ENCODE results near the gene FPR2.
"Not testable (repeated sequence)": the region's sequence is repeated elsewhere in the genome, so short reads cannot be mapped to it uniquely, and the experiment has no call there.

Gene FPR2

GRCh38 chr19:51766461-51766860 is 5.5 kb downstream of the FPR2 start:
- DNase-seq (ENCODE audit: extremely low read depth, low read depth): no peak
- H3K4me3 ChIP-seq (replicated peaks; ENCODE audit: low read depth, low read length): no peak overlapping the region
- TF ChIP-seq CTCF (IDR thresholded peaks at IDR 0.05; ENCODE audit: low read depth, low read length, missing control alignments): no peak

GRCh38 chr19:51771376-51772130 is 10.6 kb downstream of the FPR2 start:
- no peak for DNase-seq (ENCODE audit: extremely low read depth, low read depth)
- no peak overlapping the region for H3K4me3 ChIP-seq (replicated peaks; ENCODE audit: low read depth, low read length)
- TF ChIP-seq CTCF (IDR thresholded peaks at IDR 0.05; ENCODE audit: low read depth, low read length, missing control alignments): no peak

GRCh38 chr19:51772977-51773376 is 12.0 kb downstream of the FPR2 start:
- no peak for DNase-seq (ENCODE audit: extremely low read depth, low read depth)
- no peak overlapping the region for H3K4me3 ChIP-seq (replicated peaks; ENCODE audit: low read depth, low read length)
- TF ChIP-seq CTCF (IDR thresholded peaks at IDR 0.05; ENCODE audit: low read depth, low read length, missing control alignments): no peak

- not testable (repeated sequence) for H3K4me3 ChIP-seq (replicated peaks; ENCODE audit: low read depth, low read length); DNase-seq (ENCODE audit: extremely low read depth, low read depth)
Measured at GRCh38 chr19:51776561-51776960, 15.6 kb downstream of the FPR2 start.

GRCh38 chr19:51777570-51778462 is 16.8 kb downstream of the FPR2 start:
- H3K4me3 ChIP-seq (replicated peaks; ENCODE audit: low read depth, low read length): no peak overlapping the region
- TF ChIP-seq CTCF (IDR thresholded peaks at IDR 0.05; ENCODE audit: low read depth, low read length, missing control alignments): peak; percentile 61
- peak; percentile 60 for DNase-seq (ENCODE audit: extremely low read depth, low read depth)

GRCh38 chr19:51779181-51779580 is 18.2 kb downstream of the FPR2 start:
- no peak for DNase-seq (ENCODE audit: extremely low read depth, low read depth)
- TF ChIP-seq CTCF (IDR thresholded peaks at IDR 0.05; ENCODE audit: low read depth, low read length, missing control alignments): no peak
- no peak overlapping the region for H3K4me3 ChIP-seq (replicated peaks; ENCODE audit: low read depth, low read length)

- DNase-seq (ENCODE audit: extremely low read depth, low read depth): no peak
- no peak overlapping the region for H3K4me3 ChIP-seq (replicated peaks; ENCODE audit: low read depth, low read length)
- TF ChIP-seq CTCF (IDR thresholded peaks at IDR 0.05; ENCODE audit: low read depth, low read length, missing control alignments): no peak
Measured at GRCh38 chr19:51779703-51780102, 18.7 kb downstream of the FPR2 start.
